CD14-positive monocyte (primary cell): ENCODE measurements around the gene UGT1A10. TPM values are rescaled to one million over a fixed set of nuclear protein-coding genes. Genes with fewer than 3 reads are reported as not detected.
A peak's percentile ranks its signal among the peaks of the same experiment; 100 is the strongest.

ENCODE experiments used
- DNase-seq, 3 donors: peaks; one replicate each; pipeline ENCODE4 v3.0.0-alpha.2; 2011 to 2022
- H2AFZ ChIP-seq: 2 replicates; pipeline ENCODE4 v1.6.0; 2012; ENCODE audit warnings: mild to moderate bottlenecking, low read depth, low read length, inconsistent platforms; ENCODE audit not compliant: insufficient read depth, poor library complexity, severe bottlenecking
- H3K27ac ChIP-seq, 2 donors: 1 replicate in 1 of 2; 2 replicates in 1 of 2; pipeline ENCODE4 v1.5.1; 2012 to 2013; ENCODE audit warnings: low read length in 2 of 2, control low read depth in 1 of 2, inconsistent platforms in 1 of 2, low read depth in 1 of 2, mild to moderate bottlenecking in 1 of 2
- H3K27me3 ChIP-seq, 2 donors: one replicate each; pipeline versions ENCODE4 v1.6.0 to v1.6.1; 2011 to 2013; ENCODE audit warnings: low read length in 2 of 2; ENCODE audit not compliant: control insufficient read depth in 2 of 2, insufficient read depth in 2 of 2
- H3K36me3 ChIP-seq, 2 donors: replicated peaks in 1 of 2; 1 replicate in 1 of 2; 2 replicates in 1 of 2; pipeline versions ENCODE4 v1.5.1 to v1.6.1; 2012 to 2013; ENCODE audit warnings: low read length in 2 of 2, control low read depth in 1 of 2, inconsistent platforms in 1 of 2, mild to moderate bottlenecking in 1 of 2; ENCODE audit not compliant: insufficient read depth in 2 of 2, control insufficient read depth in 1 of 2
- H3K4me1 ChIP-seq, 2 donors: 1 replicate in 1 of 2; 2 replicates in 1 of 2; pipeline versions ENCODE4 v1.5.1 to v1.6.1; 2012 to 2013; ENCODE audit warnings: low read length in 2 of 2, control low read depth in 1 of 2, inconsistent platforms in 1 of 2, mild to moderate bottlenecking in 1 of 2, moderate library complexity in 1 of 2; ENCODE audit not compliant: insufficient read depth in 2 of 2, control insufficient read depth in 1 of 2
- H3K4me2 ChIP-seq: replicated peaks from 2 replicates; pipeline ENCODE3; 2012; ENCODE audit warnings: low read length, moderate library complexity, mild to moderate bottlenecking; ENCODE audit not compliant: poor library complexity, severe bottlenecking; ENCODE audit errors: extremely low read depth
- H3K4me3 ChIP-seq, 3 experiments: fragments of 200-600 bp in 1 of 3; sonication (generic) in 1 of 3; replicated peaks in 1 of 3; 1 replicate in 2 of 3; 2 replicates in 1 of 3; pipeline ENCODE4 v1.5.1; 2011 to 2013; ENCODE audit warnings: low read length in 3 of 3, mild to moderate bottlenecking in 3 of 3, control low read depth in 2 of 3, low read depth in 2 of 3, inconsistent platforms in 1 of 3, moderate library complexity in 1 of 3
- H3K79me2 ChIP-seq: 2 replicates; pipeline ENCODE4 v1.6.0; 2012; ENCODE audit warnings: mild to moderate bottlenecking, control low read depth, inconsistent platforms, low read length, moderate library complexity; ENCODE audit not compliant: insufficient read depth
- H3K9ac ChIP-seq: 2 replicates; pipeline ENCODE4 v1.6.0; 2017; ENCODE audit warnings: low read length, mild to moderate bottlenecking; ENCODE audit not compliant: insufficient read depth, poor library complexity, severe bottlenecking
- H3K9me3 ChIP-seq, 2 donors: replicated peaks in 1 of 2; 1 replicate in 1 of 2; 2 replicates in 1 of 2; pipeline versions ENCODE4 v1.5.1 to v1.6.1; 2012 to 2013; ENCODE audit warnings: low read length in 2 of 2, control low read depth in 1 of 2; ENCODE audit not compliant: control insufficient read depth in 1 of 2, insufficient read depth in 1 of 2
- H4K20me1 ChIP-seq: 2 replicates; pipeline ENCODE4 v1.6.0; 2012; ENCODE audit warnings: mild to moderate bottlenecking, low read length, control low read depth, moderate library complexity; ENCODE audit not compliant: insufficient read depth
- H3K27ac Mint-ChIP-seq, 7 donors: one replicate each; pipeline ENCODE4 v1.8.0; 2020; ENCODE audit warnings: mild to moderate bottlenecking in 7 of 7, mixed read lengths in 7 of 7, moderate library complexity in 6 of 7, inconsistent platforms in 2 of 7
- H3K27me3 Mint-ChIP-seq, 3 donors: one replicate each; pipeline ENCODE4 v1.8.0; 2021 to 2022; ENCODE audit warnings: low read depth in 3 of 3, mild to moderate bottlenecking in 3 of 3, mixed read lengths in 3 of 3, moderate library complexity in 3 of 3, inconsistent platforms in 1 of 3
- H3K36me3 Mint-ChIP-seq, 2 donors: one replicate each; pipeline ENCODE4 v1.8.0; 2020; ENCODE audit warnings: mixed read lengths in 2 of 2, inconsistent platforms in 1 of 2, mild to moderate bottlenecking in 1 of 2
- H3K4me1 Mint-ChIP-seq: one replicate; pipeline ENCODE4 v1.8.0; 2020; ENCODE audit warnings: mild to moderate bottlenecking, mixed read lengths
- H3K4me3 Mint-ChIP-seq, 2 donors: one replicate each; pipeline ENCODE4 v1.8.0; 2020; ENCODE audit warnings: mild to moderate bottlenecking in 2 of 2, mixed read lengths in 2 of 2, moderate library complexity in 1 of 2
- H3K9me3 Mint-ChIP-seq, 7 donors: one replicate each; pipeline ENCODE4 v1.8.0; 2020 to 2022; ENCODE audit warnings: mixed read lengths in 7 of 7, mild to moderate bottlenecking in 6 of 7, moderate library complexity in 6 of 7, inconsistent platforms in 2 of 7
- WGBS: methylation state at CpG from one replicate; pipeline ENCODE4 v1.1.5; 2013; ENCODE audit warnings: missing lambda C conversion rate; ENCODE audit not compliant: insufficient coverage; 5-methylcytosine and 5-hydroxymethylcytosine counted together
- intact Hi-C, 2 donors: fragments of 100-400 bp; cut with micrococcal nuclease; formaldehyde crosslinking; loops; one replicate each; pipeline versions ENCODE4 v1.15.0 to v1.15.1; 2023
- polyA plus RNA-seq, 3 donors: library from polyadenylated mRNA; depleted of rRNA in 1 of 3; unstranded in 2 of 3; stranded (reverse) in 1 of 3; fragments of 300-500 nt in 2 of 3; fragments of >200 nt in 1 of 3; fragmentation: Illumina TruSeq in 2 of 3; gene quantifications; 1 replicate in 2 of 3; 2 replicates in 1 of 3; pipeline ENCODE4 v1.2.3, GENCODE V29; 2012 to 2021
- TF ChIP-seq, protein P1 (sequence below): fragments of 200-600 bp; IDR thresholded peaks from one replicate; pipeline ENCODE4 v1.8.0; 2022; ENCODE audit warnings: antibody characterized with exemption, mild to moderate bottlenecking

The UGT1A10 gene
- polyA plus RNA-seq, 3 donors: not detected

- 90% methylated on average over 6 of the region's 7 CpGs for WGBS
- Histone ChIP-seq H2AFZ (no peak overlapping the region), H3K79me2 (no peaks in the 10 kb centered on the region), H3K9ac (no peak overlapping the region), H3K4me3 (no peak overlapping the region), H3K27me3 (no peaks in the 10 kb centered on the region), H3K4me1 (no peaks in the 10 kb centered on the region), H3K4me2 (no peak overlapping the region), H3K27ac (no peak overlapping the region), H3K36me3 (no peaks in the 10 kb centered on the region), H4K20me1 (no peaks in the 10 kb centered on the region), H3K9me3 (no peaks in the 10 kb centered on the region)
- Mint-ChIP-seq H3K9me3 (peaks cover 0 to 3% (median 0%) of the 10 kb centered on the region in 7 donors), H3K27ac (peak overlapping the region in 1 of 7 donors; percentile 55), H3K4me3 (no peak overlapping the region), H3K27me3 (peaks cover 3 to 10% (median 8%) of the 10 kb centered on the region in 3 donors), H3K4me1 (no peaks in the 10 kb centered on the region), H3K36me3 (no peaks in the 10 kb centered on the region)
- TF ChIP-seq, protein P1, sequence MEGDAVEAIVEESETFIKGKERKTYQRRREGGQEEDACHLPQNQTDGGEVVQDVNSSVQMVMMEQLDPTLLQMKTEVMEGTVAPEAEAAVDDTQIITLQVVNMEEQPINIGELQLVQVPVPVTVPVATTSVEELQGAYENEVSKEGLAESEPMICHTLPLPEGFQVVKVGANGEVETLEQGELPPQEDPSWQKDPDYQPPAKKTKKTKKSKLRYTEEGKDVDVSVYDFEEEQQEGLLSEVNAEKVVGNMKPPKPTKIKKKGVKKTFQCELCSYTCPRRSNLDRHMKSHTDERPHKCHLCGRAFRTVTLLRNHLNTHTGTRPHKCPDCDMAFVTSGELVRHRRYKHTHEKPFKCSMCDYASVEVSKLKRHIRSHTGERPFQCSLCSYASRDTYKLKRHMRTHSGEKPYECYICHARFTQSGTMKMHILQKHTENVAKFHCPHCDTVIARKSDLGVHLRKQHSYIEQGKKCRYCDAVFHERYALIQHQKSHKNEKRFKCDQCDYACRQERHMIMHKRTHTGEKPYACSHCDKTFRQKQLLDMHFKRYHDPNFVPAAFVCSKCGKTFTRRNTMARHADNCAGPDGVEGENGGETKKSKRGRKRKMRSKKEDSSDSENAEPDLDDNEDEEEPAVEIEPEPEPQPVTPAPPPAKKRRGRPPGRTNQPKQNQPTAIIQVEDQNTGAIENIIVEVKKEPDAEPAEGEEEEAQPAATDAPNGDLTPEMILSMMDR: no peak
- intact Hi-C loops: no loop called here
- no peak for DNase-seq
Observed at GRCh38 chr2:233800208-233800607, 164.0 kb downstream of the UGT1A10 start.

DNA sequence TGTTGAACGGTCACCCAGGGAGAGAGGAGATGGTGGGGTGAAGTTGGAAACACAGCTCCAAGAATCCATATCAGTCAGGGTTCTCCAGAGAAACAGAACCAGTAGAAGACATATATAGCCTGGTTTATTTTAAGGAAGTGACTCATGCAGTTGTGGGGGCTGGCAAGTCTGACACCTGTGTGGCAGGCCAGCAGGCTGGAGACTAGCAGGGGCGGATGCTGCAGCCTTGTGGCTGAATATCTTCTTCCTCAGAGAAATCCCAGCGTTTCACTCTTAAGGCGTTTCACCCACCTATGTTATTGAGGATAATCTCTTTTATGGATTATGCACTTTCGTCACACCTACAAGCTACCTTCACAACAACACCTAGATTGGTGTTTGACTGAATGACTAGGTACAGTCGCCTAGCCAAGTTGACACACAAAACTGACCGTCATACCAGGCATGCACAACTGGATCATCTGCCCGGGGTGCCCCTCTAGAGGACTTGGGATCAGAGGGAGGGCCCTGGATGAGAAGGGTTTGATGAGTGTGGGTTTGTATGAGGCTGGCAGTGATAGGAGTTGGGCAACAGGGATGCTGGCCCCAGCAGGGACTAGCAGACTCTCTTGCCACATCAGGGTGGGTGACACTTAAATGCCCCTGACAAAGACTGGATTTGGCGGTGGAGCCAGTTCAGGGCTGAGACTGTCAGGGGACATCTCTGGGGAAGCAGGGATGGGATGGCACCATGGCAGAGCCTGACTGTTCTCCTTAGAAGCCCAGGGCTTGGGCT, 165.3 kb downstream of the UGT1A10 start:
- peak overlapping the region in 1 of 7 donors; percentile 72 for H3K27ac Mint-ChIP-seq
- Histone ChIP-seq H4K20me1 (no peaks in the 10 kb centered on the region), H3K79me2 (no peaks in the 10 kb centered on the region), H2AFZ (no peak overlapping the region), H3K27me3 (no peaks in the 10 kb centered on the region), H3K27ac (no peak overlapping the region), H3K4me2 (no peak overlapping the region), H3K4me1 (no peaks in the 10 kb centered on the region), H3K4me3 (no peak overlapping the region), H3K36me3 (no peaks in the 10 kb centered on the region), H3K9ac (no peak overlapping the region), H3K9me3 (no peaks in the 10 kb centered on the region)
- H3K4me1 Mint-ChIP-seq: no peaks in the 10 kb centered on the region
- intact Hi-C loops: no loop called here
- H3K36me3 Mint-ChIP-seq: no peaks in the 10 kb centered on the region
- WGBS: 100% methylated on average over 3 of the region's 9 CpGs
- H3K27me3 Mint-ChIP-seq: peaks cover 3 to 10% (median 8%) of the 10 kb centered on the region in 3 donors
- peaks cover 0 to 3% (median 0%) of the 10 kb centered on the region in 7 donors for H3K9me3 Mint-ChIP-seq
- no peak for DNase-seq
- H3K4me3 Mint-ChIP-seq: no peak overlapping the region
- TF ChIP-seq, protein P1: no peak
